Activated CD4-positive, alpha-beta memory T cell treated with anti-CD3 and anti-CD28 coated beads for 36 hours (primary cell): ENCODE data around the gene GATA6. TPM values are rescaled to one million over a fixed set of nuclear protein-coding genes. Genes with fewer than 3 reads are reported as not detected.
"Not testable (repeated sequence)": the region's sequence is repeated elsewhere in the genome, so short reads cannot be mapped to it uniquely, and the experiment has no call there.

ENCODE experiments used
- CTCF ChIA-PET: fragments of 350-600 bp; sonication (Branson Sonifier 250); formaldehyde crosslinking; loops from one replicate; lab custom pipeline; 2021; ENCODE audit warnings: antibody characterized with exemption, inconsistent platforms; lab: Charles Lee
- POLR2A ChIA-PET: fragments of 350-600 bp; sonication (Branson Sonifier 250); formaldehyde crosslinking; loops from one replicate; lab custom pipeline; 2021; ENCODE audit warnings: antibody characterized with exemption; lab: Charles Lee
- DNase-seq: peaks from one replicate; pipeline ENCODE4 v3.0.0-alpha.2; 2020
- H3K27ac Mint-ChIP-seq: one replicate; pipeline ENCODE4 v1.8.0; 2021; ENCODE audit warnings: mixed read lengths
- H3K27me3 Mint-ChIP-seq: one replicate; pipeline ENCODE4 v1.8.0; 2021; ENCODE audit warnings: mixed read lengths
- H3K36me3 Mint-ChIP-seq: one replicate; pipeline ENCODE4 v1.8.0; 2021; ENCODE audit warnings: mixed read lengths
- H3K4me1 Mint-ChIP-seq: one replicate; pipeline ENCODE4 v1.8.0; 2021; ENCODE audit warnings: low read depth, mixed read lengths
- H3K4me3 Mint-ChIP-seq: one replicate; pipeline ENCODE4 v1.8.0; 2021; ENCODE audit warnings: mild to moderate bottlenecking, mixed read lengths
- H3K9me3 Mint-ChIP-seq: one replicate; pipeline ENCODE4 v1.8.0; 2021; ENCODE audit warnings: mixed read lengths
- intact Hi-C: fragments of 100-400 bp; cut with micrococcal nuclease; formaldehyde crosslinking; loops from one replicate; pipeline ENCODE4 v1.15.1; 2023
- total RNA-seq, 2 experiments: library from RNA; stranded (reverse); gene quantifications; one replicate each; pipeline ENCODE4 v1.2.3, GENCODE V29; 2021

The GATA6 gene
- total RNA-seq, 2 experiments from 2014 or later: 0.07 to 0.10 TPM

- H3K4me3 Mint-ChIP-seq, H3K4me1 Mint-ChIP-seq, intact Hi-C loops, POLR2A ChIA-PET, H3K36me3 Mint-ChIP-seq, H3K9me3 Mint-ChIP-seq, H3K27me3 Mint-ChIP-seq, DNase-seq, H3K27ac Mint-ChIP-seq, CTCF ChIA-PET: not testable (repeated sequence)
Measured at GRCh38 chr18:22220585-22220984, 51.2 kb downstream of the GATA6 start.

DNA sequence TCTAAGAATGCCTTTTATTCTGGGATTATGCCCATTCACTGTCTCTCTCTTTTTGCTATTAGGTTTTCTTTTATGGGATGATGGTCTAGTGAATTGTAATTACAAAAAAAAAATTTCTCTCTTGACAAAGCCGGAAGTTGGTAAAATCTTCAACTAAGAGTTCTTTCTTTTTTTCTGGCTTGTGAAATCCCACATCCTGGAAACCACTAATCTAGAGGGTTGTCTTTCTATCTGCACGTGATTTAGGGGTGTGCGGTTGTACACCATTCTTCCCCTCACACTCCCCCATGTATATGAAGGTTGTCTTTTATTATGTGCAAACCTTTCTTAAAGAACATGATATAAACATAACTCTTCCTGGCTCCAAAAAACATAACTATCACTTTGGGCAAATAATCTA is 52.0 kb downstream of the GATA6 start:
- ChIA-PET CTCF (no interaction called here), POLR2A (no interaction called here)
- Mint-ChIP-seq H3K36me3 (no peaks in the 10 kb centered on the region), H3K27ac (no peak overlapping the region), H3K4me1 (no peaks in the 10 kb centered on the region), H3K4me3 (no peak overlapping the region), H3K27me3 (no peaks in the 10 kb centered on the region), H3K9me3 (no peaks in the 10 kb centered on the region)
- intact Hi-C loops: no loop called here
- DNase-seq: no peak

GRCh38 chr18:22223254-22223964 is 54.0 kb downstream of the GATA6 start:
- intact Hi-C loops: no loop called here

DNA sequence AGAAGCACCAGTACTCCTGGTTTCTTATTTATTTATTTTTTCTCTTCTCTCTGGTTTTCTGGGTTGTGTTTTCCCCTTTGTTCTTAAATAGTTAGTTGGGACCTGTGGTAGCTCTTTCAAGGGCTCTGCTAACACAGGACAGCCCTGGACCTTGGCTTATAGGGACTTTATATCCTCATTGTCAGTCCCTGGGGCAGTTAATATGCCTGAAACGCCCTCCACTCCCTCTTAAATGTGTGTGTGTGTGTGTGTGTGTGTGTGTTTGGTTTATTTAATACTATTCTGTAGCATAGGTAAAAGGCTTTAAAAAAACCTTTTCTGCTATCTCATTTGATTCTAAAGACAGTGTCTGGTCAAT is 54.6 kb downstream of the GATA6 start:
- Mint-ChIP-seq H3K27me3 (no peaks in the 10 kb centered on the region), H3K4me1 (no peaks in the 10 kb centered on the region), H3K36me3 (no peaks in the 10 kb centered on the region), H3K9me3 (no peaks in the 10 kb centered on the region), H3K4me3 (no peak overlapping the region), H3K27ac (no peak overlapping the region)
- no peak for DNase-seq
- intact Hi-C loops: no loop called here
- ChIA-PET POLR2A (no interaction called here), CTCF (no interaction called here)

More at GRCh38 chr18:22223254-22223964, 54.0 kb downstream of the GATA6 start:
- H3K4me3 Mint-ChIP-seq: no peak overlapping the region
- no peak overlapping the region for H3K27ac Mint-ChIP-seq
- H3K36me3 Mint-ChIP-seq: no peaks in the 10 kb centered on the region
- no peaks in the 10 kb centered on the region for H3K9me3 Mint-ChIP-seq
- ChIA-PET CTCF (no interaction called here), POLR2A (no interaction called here)
- H3K4me1 Mint-ChIP-seq: no peaks in the 10 kb centered on the region
- peak; percentile 10 for DNase-seq
- no peaks in the 10 kb centered on the region for H3K27me3 Mint-ChIP-seq

- Mint-ChIP-seq H3K4me1 (no peaks in the 10 kb centered on the region), H3K4me3 (no peak overlapping the region), H3K9me3 (no peaks in the 10 kb centered on the region), H3K27me3 (no peaks in the 10 kb centered on the region), H3K36me3 (no peaks in the 10 kb centered on the region), H3K27ac (no peak overlapping the region)
- no peak for DNase-seq
- CTCF ChIA-PET: no interaction called here
- intact Hi-C loops: no loop called here
- POLR2A ChIA-PET: no interaction called here
Measured at GRCh38 chr18:22224339-22224738, 55.0 kb downstream of the GATA6 start.

- POLR2A ChIA-PET: no interaction called here
- no peaks in the 10 kb centered on the region for H3K9me3 Mint-ChIP-seq
- H3K4me1 Mint-ChIP-seq: no peaks in the 10 kb centered on the region
- no peak for DNase-seq
- CTCF ChIA-PET: no interaction called here
- no peak overlapping the region for H3K27ac Mint-ChIP-seq
- no peaks in the 10 kb centered on the region for H3K27me3 Mint-ChIP-seq
- intact Hi-C loops: no loop called here
- H3K36me3 Mint-ChIP-seq: no peaks in the 10 kb centered on the region
- no peak overlapping the region for H3K4me3 Mint-ChIP-seq
Measured at GRCh38 chr18:22226801-22227200, 57.4 kb downstream of the GATA6 start.

- H3K27me3 Mint-ChIP-seq: no peaks in the 10 kb centered on the region
- no peaks in the 10 kb centered on the region for H3K36me3 Mint-ChIP-seq
- H3K4me3 Mint-ChIP-seq: no peak overlapping the region
- intact Hi-C loops: no loop called here
- no peak for DNase-seq
- ChIA-PET CTCF (no interaction called here), POLR2A (no interaction called here)
- H3K9me3 Mint-ChIP-seq: no peaks in the 10 kb centered on the region
- no peaks in the 10 kb centered on the region for H3K4me1 Mint-ChIP-seq
- no peak overlapping the region for H3K27ac Mint-ChIP-seq
Measured at GRCh38 chr18:22228976-22229375, 59.6 kb downstream of the GATA6 start.

- ChIA-PET POLR2A (no interaction called here), CTCF (no interaction called here)
- Mint-ChIP-seq H3K4me1 (no peaks in the 10 kb centered on the region), H3K27ac (no peak overlapping the region), H3K36me3 (no peaks in the 10 kb centered on the region), H3K9me3 (no peaks in the 10 kb centered on the region), H3K4me3 (no peak overlapping the region), H3K27me3 (no peaks in the 10 kb centered on the region)
- DNase-seq: no peak
- intact Hi-C loops: no loop called here
Measured at GRCh38 chr18:22229456-22230124, 60.2 kb downstream of the GATA6 start.

DNA sequence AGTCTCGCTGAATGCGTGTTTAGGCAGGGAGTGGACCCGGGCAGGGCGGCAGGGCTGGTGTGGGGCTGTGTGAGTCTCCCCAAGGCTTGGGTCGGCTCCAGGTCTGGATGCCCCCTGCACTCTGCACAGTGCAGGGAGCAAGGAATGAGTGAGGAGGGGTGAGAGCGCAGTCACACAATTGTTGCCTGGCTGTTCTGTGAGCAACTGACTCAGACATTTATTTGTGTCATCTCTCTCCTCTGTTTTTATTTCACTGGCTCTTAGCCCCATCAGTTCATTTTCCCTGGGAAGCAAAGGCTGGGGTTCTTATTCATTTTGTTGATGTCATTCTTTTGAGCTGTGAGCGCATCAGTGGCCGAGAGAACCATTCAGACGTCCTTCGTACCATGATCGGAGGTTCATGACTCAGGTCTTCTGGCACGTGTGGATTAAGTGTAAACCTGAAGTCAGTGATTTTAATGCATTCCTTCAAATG is 61.1 kb downstream of the GATA6 start:
- intact Hi-C loops: no loop called here
- no peak for DNase-seq
- H3K27ac Mint-ChIP-seq: no peak overlapping the region
- no peak overlapping the region for H3K4me3 Mint-ChIP-seq
- ChIA-PET CTCF (no interaction called here), POLR2A (no interaction called here)
- H3K4me1 Mint-ChIP-seq: no peaks in the 10 kb centered on the region
- H3K36me3 Mint-ChIP-seq: no peaks in the 10 kb centered on the region
- H3K9me3 Mint-ChIP-seq: no peaks in the 10 kb centered on the region
- no peaks in the 10 kb centered on the region for H3K27me3 Mint-ChIP-seq

- Mint-ChIP-seq H3K9me3 (no peaks in the 10 kb centered on the region), H3K36me3 (no peaks in the 10 kb centered on the region), H3K27ac (no peak overlapping the region), H3K27me3 (no peaks in the 10 kb centered on the region), H3K4me1 (no peaks in the 10 kb centered on the region), H3K4me3 (no peak overlapping the region)
- intact Hi-C loops: no loop called here
- DNase-seq: no peak
- CTCF ChIA-PET: no interaction called here
- POLR2A ChIA-PET: no interaction called here
Measured at GRCh38 chr18:22233266-22233665, 63.9 kb downstream of the GATA6 start.

- CTCF ChIA-PET: no interaction called here
- Mint-ChIP-seq H3K27me3 (no peaks in the 10 kb centered on the region), H3K4me1 (no peaks in the 10 kb centered on the region), H3K36me3 (no peaks in the 10 kb centered on the region), H3K27ac (no peak overlapping the region), H3K4me3 (no peak overlapping the region), H3K9me3 (no peaks in the 10 kb centered on the region)
- POLR2A ChIA-PET: no interaction called here
- no peak for DNase-seq
- intact Hi-C loops: no loop called here
Measured at GRCh38 chr18:22238036-22238435, 68.6 kb downstream of the GATA6 start.

DNA sequence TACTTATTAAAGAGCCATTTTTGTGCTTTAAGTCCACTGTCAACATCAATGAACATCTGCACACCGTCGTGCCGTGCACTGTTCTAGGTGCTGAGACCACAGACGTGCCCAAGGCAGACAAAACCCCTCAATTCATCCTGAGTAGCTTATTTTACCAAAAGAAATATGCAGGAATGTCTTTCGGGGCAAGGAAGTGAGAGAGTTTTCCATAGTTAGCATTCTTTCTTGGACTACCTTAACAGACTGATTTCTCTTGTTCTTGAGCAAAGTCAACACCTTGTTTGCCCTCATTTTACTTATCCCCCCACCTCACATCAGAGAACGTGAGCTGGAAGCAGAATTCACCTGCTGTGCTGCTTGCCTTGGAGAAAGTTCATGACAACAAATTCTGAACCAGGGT is 69.3 kb downstream of the GATA6 start:
- H3K9me3 Mint-ChIP-seq: no peaks in the 10 kb centered on the region
- H3K27ac Mint-ChIP-seq: no peak overlapping the region
- intact Hi-C loops: no loop called here
- H3K27me3 Mint-ChIP-seq: no peaks in the 10 kb centered on the region
- ChIA-PET POLR2A (no interaction called here), CTCF (no interaction called here)
- no peak overlapping the region for H3K4me3 Mint-ChIP-seq
- H3K4me1 Mint-ChIP-seq: no peaks in the 10 kb centered on the region
- no peaks in the 10 kb centered on the region for H3K36me3 Mint-ChIP-seq
- no peak for DNase-seq

DNA sequence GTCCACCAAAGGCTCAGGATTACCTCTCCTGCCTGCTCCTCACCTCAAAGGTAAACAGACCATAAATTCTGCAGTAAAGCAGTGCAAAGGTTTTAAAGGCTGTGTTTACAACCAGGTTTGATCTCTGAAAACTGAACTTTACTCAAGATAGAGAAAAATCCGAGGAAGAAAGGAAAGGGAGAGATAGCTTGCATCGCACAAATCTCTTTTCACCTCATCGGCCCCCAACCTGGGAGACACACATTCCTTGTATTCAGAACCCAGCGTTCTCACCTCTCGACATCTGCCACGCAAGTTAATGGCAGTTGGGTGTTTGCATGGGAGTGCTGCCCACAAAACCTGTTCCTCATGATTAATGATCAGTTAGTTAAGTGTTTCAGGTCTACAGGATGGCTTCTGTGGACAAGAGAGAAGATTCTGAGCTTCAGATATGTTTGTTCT is 72.6 kb downstream of the GATA6 start:
- Mint-ChIP-seq H3K27ac (no peak overlapping the region), H3K4me1 (no peaks in the 10 kb centered on the region), H3K9me3 (no peaks in the 10 kb centered on the region), H3K27me3 (no peaks in the 10 kb centered on the region), H3K36me3 (no peaks in the 10 kb centered on the region), H3K4me3 (no peak overlapping the region)
- no peak for DNase-seq
- ChIA-PET CTCF (no interaction called here), POLR2A (no interaction called here)
- intact Hi-C loops: no loop called here
